RWPE2 (cell line): ENCODE results near the gene TMEM59L.
A peak's percentile ranks its signal among the peaks of the same experiment; 100 is the strongest.

ENCODE experiments used
- ATAC-seq: fragments of 200-7000 bp; cut with Tn5 transposase; 3 replicates; pipeline ENCODE4 v1.9.1; 2021; ENCODE audit warnings: low read depth
- DNase-seq: peaks from one replicate; pipeline ENCODE4 v3.0.0-alpha.2; 2020; ENCODE audit warnings: low spot score
- H3K27ac ChIP-seq: fragments of 450-650 bp; 2 replicates; pipeline ENCODE4 v1.5.1; 2017; ENCODE audit warnings: mild to moderate bottlenecking; ENCODE audit not compliant: poor library complexity, severe bottlenecking
- H3K27me3 ChIP-seq: fragments of 250-450 bp; sonication (Bioruptor Pico); 2 replicates; pipeline ENCODE4 v1.5.1; 2021; ENCODE audit warnings: mild to moderate bottlenecking, moderate library complexity; ENCODE audit not compliant: insufficient read depth, poor library complexity, severe bottlenecking
- H3K36me3 ChIP-seq: fragments of 250-450 bp; sonication (Bioruptor Pico); 2 replicates; pipeline ENCODE4 v1.5.1; 2020; ENCODE audit warnings: low read depth, mild to moderate bottlenecking, moderate library complexity
- H3K4me1 ChIP-seq: fragments of 250-450 bp; sonication (Bioruptor Pico); 2 replicates; pipeline ENCODE4 v1.5.1; 2021; ENCODE audit warnings: mild to moderate bottlenecking, moderate library complexity; ENCODE audit not compliant: insufficient read depth, poor library complexity, severe bottlenecking
- H3K4me3 ChIP-seq: fragments of 250-450 bp; sonication (Bioruptor Pico); 2 replicates; pipeline ENCODE4 v1.5.1; 2021; ENCODE audit warnings: mild to moderate bottlenecking, moderate library complexity; ENCODE audit not compliant: severe bottlenecking
- H3K9me3 ChIP-seq: fragments of 250-450 bp; sonication (Bioruptor Pico); 2 replicates; pipeline ENCODE4 v1.5.1; 2021; ENCODE audit warnings: mild to moderate bottlenecking, moderate library complexity; ENCODE audit not compliant: severe bottlenecking
- CTCF ChIP-seq: fragments of 450-650 bp; IDR thresholded peaks from one replicate; pipeline ENCODE4 v1.5.1; 2017; ENCODE audit warnings: mild to moderate bottlenecking, moderate library complexity; ENCODE audit not compliant: poor library complexity, severe bottlenecking

The TMEM59L gene

GRCh38 chr19:18606281-18607225 is 6.1 kb upstream of the TMEM59L start, which contains the start of gene CRLF1:
CRLF1 (minus strand) TSS chr19:18606799; CDS start chr19:18606656, 143 bp downstream.
- DNase-seq: no peak
- Histone ChIP-seq H3K4me3 (peak within 1 kb of the TSS; percentile 17), H3K9me3 (no peaks in the 10 kb centered on the region), H3K27me3 (peaks cover 60% of the 10 kb centered on the region), H3K4me1 (peaks cover 8% of the 10 kb centered on the region), H3K36me3 (no peaks in the 10 kb centered on the region), H3K27ac (no peak within 1 kb of the TSS)
- no peak for ATAC-seq
- TF ChIP-seq CTCF: no peak

GRCh38 chr19:18607226-18608101 is 5.2 kb upstream of the TMEM59L start:
- no peak for TF ChIP-seq CTCF
- Histone ChIP-seq H3K36me3 (no peaks in the 10 kb centered on the region), H3K27ac (no peak overlapping the region), H3K27me3 (peaks cover 69% of the 10 kb centered on the region), H3K4me1 (peaks cover 8% of the 10 kb centered on the region), H3K9me3 (no peaks in the 10 kb centered on the region), H3K4me3 (peak overlapping the region; percentile 11)
- ATAC-seq: peak; percentile 4; the same call in 1 of the 3 replicates
- DNase-seq: peak; percentile 52

GRCh38 chr19:18608102-18608804 is 4.4 kb upstream of the TMEM59L start:
- ATAC-seq: no peak
- Histone ChIP-seq H3K9me3 (no peaks in the 10 kb centered on the region), H3K4me1 (peaks cover 8% of the 10 kb centered on the region), H3K27me3 (peaks cover 77% of the 10 kb centered on the region), H3K36me3 (no peaks in the 10 kb centered on the region), H3K4me3 (no peak overlapping the region), H3K27ac (no peak overlapping the region)
- no peak for TF ChIP-seq CTCF
- DNase-seq: no peak

GRCh38 chr19:18608805-18609716 is 3.6 kb upstream of the TMEM59L start:
- Histone ChIP-seq H3K27ac (no peak overlapping the region), H3K4me1 (peaks cover 8% of the 10 kb centered on the region), H3K4me3 (no peak overlapping the region), H3K9me3 (no peaks in the 10 kb centered on the region), H3K36me3 (no peaks in the 10 kb centered on the region), H3K27me3 (peaks cover 85% of the 10 kb centered on the region)
- TF ChIP-seq CTCF: no peak
- DNase-seq (no peak), ATAC-seq (no peak)
